GM23338 (cell line): Measurements from ENCODE around the gene SNF8.

Experiments
- CREB1 ChIP-seq: fragments of 250-450 bp; sonication (Bioruptor Pico); IDR thresholded peaks from 2 replicates; pipeline ENCODE4 v1.5.0; 2020; ENCODE audit warnings: low read depth, mild to moderate bottlenecking, moderate library complexity
- CTCF ChIP-seq, 2 experiments: fragments of 200-600 bp in 1 of 2; sonication (generic) in 1 of 2; conservative IDR thresholded peaks; 2 replicates each; pipeline versions ENCODE4 v1.5.1 to v1.6.1; 2016 to 2017; ENCODE audit warnings: antibody characterized with exemption in 2 of 2, low read depth in 2 of 2, mild to moderate bottlenecking in 2 of 2, moderate library complexity in 1 of 2
- EZH2 ChIP-seq: fragments of 200-600 bp; sonication (generic); IDR thresholded peaks from one replicate; pipeline ENCODE4 v1.8.0; 2017; ENCODE audit warnings: antibody characterized with exemption, mild to moderate bottlenecking, low read depth; ENCODE audit not compliant: unreplicated experiment
- EZH2phosphoT487 ChIP-seq: fragments of 200-600 bp; sonication (generic); IDR thresholded peaks from one replicate; pipeline ENCODE4 v1.8.1; 2018; ENCODE audit warnings: antibody characterized with exemption; ENCODE audit not compliant: unreplicated experiment
- JUNB ChIP-seq: IDR thresholded peaks from one replicate; pipeline ENCODE4 v1.6.1; 2016; ENCODE audit warnings: antibody characterized with exemption; ENCODE audit not compliant: unreplicated experiment
- NANOG ChIP-seq: IDR thresholded peaks from 2 replicates; pipeline ENCODE4 v1.6.1; 2016; ENCODE audit warnings: antibody characterized with exemption, borderline replicate concordance
- POLR2AphosphoS5 ChIP-seq: IDR thresholded peaks from 2 replicates; pipeline ENCODE4 v1.6.1; 2016; ENCODE audit warnings: antibody characterized with exemption, low read depth
- STAT1 ChIP-seq: IDR thresholded peaks from one replicate; pipeline ENCODE4 v1.6.1; 2016; ENCODE audit warnings: antibody characterized with exemption; ENCODE audit not compliant: unreplicated experiment
- ZNF114 ChIP-seq: fragments of 250-450 bp; sonication (Bioruptor Pico); IDR thresholded peaks from 2 replicates; pipeline ENCODE4 v1.5.0; 2020; ENCODE audit warnings: mild to moderate bottlenecking, moderate library complexity
- ZNF331 ChIP-seq: fragments of 250-450 bp; sonication (Bioruptor Pico); IDR thresholded peaks from 2 replicates; pipeline ENCODE4 v1.5.0; 2020; ENCODE audit warnings: low read depth, mild to moderate bottlenecking, moderate library complexity
- ZNF462 ChIP-seq: fragments of 250-450 bp; sonication (Bioruptor Pico); IDR thresholded peaks from 2 replicates; pipeline ENCODE4 v1.5.0; 2020; ENCODE audit warnings: mild to moderate bottlenecking, moderate library complexity
- TF ChIP-seq, protein P1 (sequence below): IDR thresholded peaks from one replicate; pipeline ENCODE4 v1.6.1; 2018; ENCODE audit warnings: antibody characterized with exemption; ENCODE audit not compliant: unreplicated experiment
- TF ChIP-seq, protein P2 (sequence below): IDR thresholded peaks from 2 replicates; pipeline ENCODE4 v1.6.1; 2016; ENCODE audit warnings: antibody characterized with exemption

DNA sequence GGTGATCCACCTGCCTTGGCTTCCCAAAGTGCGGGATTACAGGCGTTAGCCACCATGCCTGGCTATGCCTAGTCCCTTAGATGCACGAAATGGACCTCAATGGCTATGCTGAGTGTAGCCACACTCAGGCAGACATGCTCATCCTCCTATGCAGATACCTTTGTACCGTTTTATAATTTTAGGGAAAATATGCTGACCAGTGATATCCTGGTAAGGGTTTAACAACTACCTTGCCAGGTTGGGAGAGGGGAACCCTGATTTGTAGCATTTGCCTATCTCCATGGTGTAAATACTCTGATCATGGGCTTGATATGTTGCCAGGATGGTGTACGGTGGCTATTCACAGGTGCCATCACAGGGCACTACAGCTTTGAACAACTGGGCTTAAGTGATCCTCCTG lies 6.9 kb upstream of the SNF8 start:
- TF ChIP-seq CTCF (conservative IDR thresholded peaks at IDR 0.05; ENCODE audit: low read depth in 2 of 2) (no peak), EZH2 (no peak), POLR2AphosphoS5 (no peak), EZH2phosphoT487 (no peak), ZNF114 (no peak), JUNB (no peak), NANOG (no peak), CREB1 (CRISPR knock-in tag) (no peak), ZNF331 (no peak), STAT1 (no peak), ZNF462 (CRISPR knock-in tag) (no peak)
- TF ChIP-seq, protein P1, sequence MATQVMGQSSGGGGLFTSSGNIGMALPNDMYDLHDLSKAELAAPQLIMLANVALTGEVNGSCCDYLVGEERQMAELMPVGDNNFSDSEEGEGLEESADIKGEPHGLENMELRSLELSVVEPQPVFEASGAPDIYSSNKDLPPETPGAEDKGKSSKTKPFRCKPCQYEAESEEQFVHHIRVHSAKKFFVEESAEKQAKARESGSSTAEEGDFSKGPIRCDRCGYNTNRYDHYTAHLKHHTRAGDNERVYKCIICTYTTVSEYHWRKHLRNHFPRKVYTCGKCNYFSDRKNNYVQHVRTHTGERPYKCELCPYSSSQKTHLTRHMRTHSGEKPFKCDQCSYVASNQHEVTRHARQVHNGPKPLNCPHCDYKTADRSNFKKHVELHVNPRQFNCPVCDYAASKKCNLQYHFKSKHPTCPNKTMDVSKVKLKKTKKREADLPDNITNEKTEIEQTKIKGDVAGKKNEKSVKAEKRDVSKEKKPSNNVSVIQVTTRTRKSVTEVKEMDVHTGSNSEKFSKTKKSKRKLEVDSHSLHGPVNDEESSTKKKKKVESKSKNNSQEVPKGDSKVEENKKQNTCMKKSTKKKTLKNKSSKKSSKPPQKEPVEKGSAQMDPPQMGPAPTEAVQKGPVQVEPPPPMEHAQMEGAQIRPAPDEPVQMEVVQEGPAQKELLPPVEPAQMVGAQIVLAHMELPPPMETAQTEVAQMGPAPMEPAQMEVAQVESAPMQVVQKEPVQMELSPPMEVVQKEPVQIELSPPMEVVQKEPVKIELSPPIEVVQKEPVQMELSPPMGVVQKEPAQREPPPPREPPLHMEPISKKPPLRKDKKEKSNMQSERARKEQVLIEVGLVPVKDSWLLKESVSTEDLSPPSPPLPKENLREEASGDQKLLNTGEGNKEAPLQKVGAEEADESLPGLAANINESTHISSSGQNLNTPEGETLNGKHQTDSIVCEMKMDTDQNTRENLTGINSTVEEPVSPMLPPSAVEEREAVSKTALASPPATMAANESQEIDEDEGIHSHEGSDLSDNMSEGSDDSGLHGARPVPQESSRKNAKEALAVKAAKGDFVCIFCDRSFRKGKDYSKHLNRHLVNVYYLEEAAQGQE, result no peak
- TF ChIP-seq, protein P2, sequence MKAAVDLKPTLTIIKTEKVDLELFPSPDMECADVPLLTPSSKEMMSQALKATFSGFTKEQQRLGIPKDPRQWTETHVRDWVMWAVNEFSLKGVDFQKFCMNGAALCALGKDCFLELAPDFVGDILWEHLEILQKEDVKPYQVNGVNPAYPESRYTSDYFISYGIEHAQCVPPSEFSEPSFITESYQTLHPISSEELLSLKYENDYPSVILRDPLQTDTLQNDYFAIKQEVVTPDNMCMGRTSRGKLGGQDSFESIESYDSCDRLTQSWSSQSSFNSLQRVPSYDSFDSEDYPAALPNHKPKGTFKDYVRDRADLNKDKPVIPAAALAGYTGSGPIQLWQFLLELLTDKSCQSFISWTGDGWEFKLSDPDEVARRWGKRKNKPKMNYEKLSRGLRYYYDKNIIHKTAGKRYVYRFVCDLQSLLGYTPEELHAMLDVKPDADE, result no peak
